Stomach (tissue), 9 donors: ENCODE results near the gene PI16. TPM values are rescaled to one million over a fixed set of nuclear protein-coding genes. Genes with fewer than 3 reads are reported as not detected.
A peak's percentile ranks its signal among the peaks of the same experiment; 100 is the strongest.

Experiments
- DNase-seq, 2 donors: peaks; one replicate each; pipeline versions ENCODE4 v3.0.0 to v3.0.0-alpha.2; 2013 to 2019
- H3K27ac ChIP-seq, 5 donors: fragments of 200-600 bp in 4 of 5; sonication (generic) in 4 of 5; one replicate each; pipeline ENCODE4 v1.5.1; 2013 to 2019; ENCODE audit warnings: mild to moderate bottlenecking in 1 of 5, moderate library complexity in 1 of 5
- H3K27me3 ChIP-seq, 3 donors: fragments of 200-600 bp; sonication (generic); one replicate each; pipeline ENCODE4 v1.5.1; 2017 to 2019; ENCODE audit warnings: mixed run types in 1 of 3
- H3K36me3 ChIP-seq, 4 donors: fragments of 200-600 bp; sonication (generic); 1 replicate in 3 of 4; 2 replicates in 1 of 4; pipeline ENCODE4 v1.5.1; 2016 to 2019
- H3K4me1 ChIP-seq, 4 donors: fragments of 200-600 bp; sonication (generic); one replicate each; pipeline ENCODE4 v1.5.1; 2016 to 2019
- H3K4me3 ChIP-seq, 4 donors: fragments of 200-600 bp; sonication (generic) in 3 of 4; one replicate each; pipeline ENCODE4 v1.5.1; 2016 to 2019; ENCODE audit warnings: mild to moderate bottlenecking in 1 of 4
- H3K9me3 ChIP-seq, 4 donors: fragments of 200-600 bp; sonication (generic); one replicate each; pipeline ENCODE4 v1.5.1; 2016 to 2019
- EP300 ChIP-seq: sonication (generic); formaldehyde crosslinking; IDR thresholded peaks from one replicate; pipeline ENCODE4 v1.6.1; 2017; ENCODE audit warnings: antibody characterized with exemption
- POLR2A ChIP-seq, 4 donors: fragments of 450-650 bp; IDR thresholded peaks; one replicate each; pipeline ENCODE4 v1.6.1; 2016; ENCODE audit warnings: antibody characterized with exemption in 4 of 4, control low read depth in 2 of 4, mild to moderate bottlenecking in 1 of 4, moderate library complexity in 1 of 4
- POLR2AphosphoS5 ChIP-seq, 3 donors: sonication (generic); formaldehyde crosslinking; IDR thresholded peaks; one replicate each; pipeline ENCODE4 v1.6.1; 2016; ENCODE audit warnings: antibody characterized with exemption in 3 of 3
- WGBS, 5 donors: extraction: QIAGEN DNeasy Blood & Tissue Kit in 3 of 5; methylation state at CpG; one replicate each; pipeline versions ENCODE4 v1.1.5 to v1.1.7; 2013 to 2018; 5-methylcytosine and 5-hydroxymethylcytosine counted together
- intact Hi-C: fragments of 100-400 bp; cut with DNase I; formaldehyde crosslinking; loops from one replicate; pipeline ENCODE4 v1.15.1; 2023; ENCODE audit warnings: low total_unique reads
- polyA plus RNA-seq, 3 donors: library from polyadenylated mRNA; stranded (reverse); fragments of 200-250 nt; gene quantifications; one replicate each; pipeline ENCODE4 v1.2.3, GENCODE V29; 2013
- total RNA-seq, 5 donors: library from RNA; depleted of rRNA; stranded (reverse); fragments of >200 nt; gene quantifications; one replicate each; pipeline versions ENCODE4 v1.1.0 to v1.2.3, GENCODE V29; 2014 to 2016
- TF ChIP-seq, protein P1 (sequence below), 7 experiments: fragments of 450-650 bp in 4 of 7; fragments of 200-600 bp in 3 of 7; sonication (generic) in 3 of 7; IDR thresholded peaks; one replicate each; pipeline ENCODE4 v1.5.1; 2016 to 2019; ENCODE audit warnings: antibody characterized with exemption in 7 of 7, control low read depth in 2 of 7, mild to moderate bottlenecking in 1 of 7
- donor health status: healthy with polysubstance abuse.
- donor health status: Bipolar disorder and iron deficiency.
- donor health status: healthy.

The PI16 gene
- total and polyA plus RNA-seq, 8 donors: 1.2 to 21.3 (median 3.0) TPM; not detected in 2

DNA sequence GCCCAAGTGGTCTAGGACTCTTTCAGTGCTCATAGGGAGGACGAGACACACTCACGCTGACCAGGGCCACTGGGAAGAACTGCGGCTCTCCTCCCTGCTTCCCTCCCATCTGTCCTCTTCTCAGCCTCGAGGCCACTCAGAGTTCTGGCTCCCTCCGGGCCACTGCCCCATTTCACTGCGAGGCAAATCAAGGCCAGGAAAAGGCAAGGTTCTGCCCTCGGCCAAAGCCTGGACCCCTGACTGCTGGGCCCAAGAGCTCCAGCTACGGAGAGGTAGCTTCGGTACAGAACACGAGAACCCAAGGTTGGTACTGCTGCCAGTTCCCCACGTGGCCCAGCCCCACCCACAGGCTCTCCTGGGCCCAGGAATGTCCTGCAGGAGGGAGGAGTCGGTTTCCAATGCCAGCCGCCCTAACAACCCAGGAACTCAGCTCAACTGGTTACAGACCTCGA is 14.7 kb downstream of the PI16 start:
- no peak overlapping the region for H3K4me3 ChIP-seq
- peak overlapping the region in 1 of 5 donors; percentile 8 for H3K27ac ChIP-seq
- 62 to 71% (median 68%) methylated on average over 14 of the region's 14 CpGs for WGBS, 5 donors
- no peaks in the 10 kb centered on the region for H3K9me3 ChIP-seq
- H3K27me3 ChIP-seq: no peaks in the 10 kb centered on the region
- peaks cover 69 to 83% (median 79%) of the 10 kb centered on the region in 4 donors for H3K36me3 ChIP-seq
- intact Hi-C loops: no loop called here
- DNase-seq: peak in 1 of 2 donors; percentile 71
- peaks cover 0 to 32% (median 11%) of the 10 kb centered on the region in 4 donors for H3K4me1 ChIP-seq
- TF ChIP-seq EP300 (no peak), POLR2AphosphoS5 (IDR thresholded peaks at IDR 0.05) (no peak)
- TF ChIP-seq, protein P1, sequence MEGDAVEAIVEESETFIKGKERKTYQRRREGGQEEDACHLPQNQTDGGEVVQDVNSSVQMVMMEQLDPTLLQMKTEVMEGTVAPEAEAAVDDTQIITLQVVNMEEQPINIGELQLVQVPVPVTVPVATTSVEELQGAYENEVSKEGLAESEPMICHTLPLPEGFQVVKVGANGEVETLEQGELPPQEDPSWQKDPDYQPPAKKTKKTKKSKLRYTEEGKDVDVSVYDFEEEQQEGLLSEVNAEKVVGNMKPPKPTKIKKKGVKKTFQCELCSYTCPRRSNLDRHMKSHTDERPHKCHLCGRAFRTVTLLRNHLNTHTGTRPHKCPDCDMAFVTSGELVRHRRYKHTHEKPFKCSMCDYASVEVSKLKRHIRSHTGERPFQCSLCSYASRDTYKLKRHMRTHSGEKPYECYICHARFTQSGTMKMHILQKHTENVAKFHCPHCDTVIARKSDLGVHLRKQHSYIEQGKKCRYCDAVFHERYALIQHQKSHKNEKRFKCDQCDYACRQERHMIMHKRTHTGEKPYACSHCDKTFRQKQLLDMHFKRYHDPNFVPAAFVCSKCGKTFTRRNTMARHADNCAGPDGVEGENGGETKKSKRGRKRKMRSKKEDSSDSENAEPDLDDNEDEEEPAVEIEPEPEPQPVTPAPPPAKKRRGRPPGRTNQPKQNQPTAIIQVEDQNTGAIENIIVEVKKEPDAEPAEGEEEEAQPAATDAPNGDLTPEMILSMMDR (IDR thresholded peaks at IDR 0.05): no peak

DNA sequence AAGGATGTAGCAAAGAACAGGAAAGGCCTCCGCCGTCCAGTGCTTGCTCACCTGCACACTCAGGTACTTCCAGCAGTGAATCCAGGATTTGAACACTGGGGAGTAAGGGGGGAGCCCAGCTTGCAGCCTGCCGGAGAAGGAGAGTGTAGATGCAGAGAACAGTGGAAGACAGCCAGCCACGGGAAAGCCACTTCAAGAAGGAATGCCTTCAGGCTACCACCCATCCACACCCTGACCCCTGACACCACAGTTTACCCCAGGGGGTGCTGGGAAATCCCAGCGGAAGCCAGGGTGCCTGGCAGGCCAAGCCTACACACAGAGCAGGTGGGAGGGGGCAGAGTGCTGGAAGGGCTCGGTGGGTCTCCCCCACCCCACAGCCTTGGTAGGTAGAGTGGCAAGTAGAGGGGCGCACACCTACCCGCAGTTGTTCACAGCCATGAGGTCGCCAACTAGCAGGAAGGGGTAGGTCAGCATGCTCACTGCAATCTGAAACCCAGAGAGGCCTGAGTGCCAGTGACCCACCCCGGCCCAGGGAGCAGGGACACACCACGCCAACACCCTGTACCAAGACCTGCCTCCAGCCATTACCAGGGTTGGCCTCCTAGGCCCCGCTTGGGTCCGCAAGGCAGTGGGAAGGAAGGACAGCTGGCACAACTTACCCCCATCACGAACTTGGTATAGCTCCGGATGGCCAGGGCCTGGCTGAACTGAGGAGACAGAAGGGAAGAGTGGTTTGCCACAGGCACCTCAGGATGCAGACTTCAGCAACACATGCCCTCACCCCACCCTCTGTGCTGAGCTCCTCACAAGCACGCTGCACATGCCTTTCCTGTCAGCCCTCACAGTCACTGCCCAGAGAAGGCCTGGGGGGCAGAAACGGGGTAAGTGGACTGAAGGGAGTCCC is 15.7 kb downstream of the PI16 start:
- H3K4me3 ChIP-seq: no peak overlapping the region
- no peak for DNase-seq
- peaks cover 0 to 28% (median 7%) of the 10 kb centered on the region in 4 donors for H3K4me1 ChIP-seq
- H3K9me3 ChIP-seq: no peaks in the 10 kb centered on the region
- intact Hi-C loops: no loop called here
- TF ChIP-seq POLR2A (IDR thresholded peaks at IDR 0.05): no peak
- no peak for TF ChIP-seq POLR2AphosphoS5 (IDR thresholded peaks at IDR 0.05)
- TF ChIP-seq, protein P1 (IDR thresholded peaks at IDR 0.05): no peak
- TF ChIP-seq EP300: no peak
- H3K27me3 ChIP-seq: no peaks in the 10 kb centered on the region
- H3K27ac ChIP-seq: peak overlapping the region in 1 of 5 donors; percentile 34
- WGBS, 5 donors: 82 to 87% (median 84%) methylated on average over 15 to 17 of the region's 17 CpGs
- peaks cover 79 to 93% (median 89%) of the 10 kb centered on the region in 4 donors for H3K36me3 ChIP-seq

DNA sequence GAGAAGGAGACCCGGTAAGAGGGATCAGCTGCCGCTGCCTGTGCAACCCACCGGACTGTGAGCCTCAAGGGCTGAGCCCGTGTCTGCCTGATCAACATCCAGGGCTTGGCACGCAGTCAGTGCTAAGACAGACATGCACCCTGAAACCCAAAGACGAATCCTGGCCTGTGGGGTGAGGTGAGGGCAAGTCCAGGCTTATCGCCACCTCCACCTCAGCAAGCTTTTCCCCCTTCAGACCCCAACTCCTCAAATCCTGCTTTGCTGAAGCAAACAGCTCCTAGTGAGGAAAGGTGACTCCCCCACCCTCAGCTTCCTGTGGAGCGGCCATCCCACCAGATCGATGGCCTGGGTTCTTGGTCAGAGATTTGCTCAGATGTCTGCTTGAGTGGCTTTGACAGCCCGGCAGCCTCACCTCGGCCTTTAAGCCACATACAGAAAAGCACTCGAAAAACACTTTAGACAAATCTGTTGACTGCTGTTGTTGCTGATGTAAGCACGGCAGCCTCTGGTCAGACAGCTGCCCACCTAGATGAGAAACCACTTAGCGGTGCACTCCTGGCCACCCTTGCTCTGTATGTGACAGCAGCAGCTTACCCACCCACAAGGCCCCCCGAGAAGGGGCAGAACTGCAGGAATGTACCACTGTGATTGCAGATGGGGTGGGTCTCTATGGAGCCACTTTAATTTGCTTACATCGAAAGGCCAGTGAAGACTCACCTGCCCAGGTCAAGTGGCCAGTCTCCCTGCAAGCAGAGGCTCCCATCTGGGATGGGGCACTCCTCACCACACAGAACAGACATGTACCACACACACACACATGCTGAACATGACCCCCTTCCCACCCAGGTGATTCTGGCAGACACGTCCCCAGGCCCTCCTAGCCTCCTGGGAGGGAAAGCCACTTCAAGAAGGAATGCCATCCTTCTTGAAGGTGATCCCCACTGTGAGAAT is 16.6 kb downstream of the PI16 start:
- Histone ChIP-seq H3K9me3 (no peaks in the 10 kb centered on the region), H3K27me3 (no peaks in the 10 kb centered on the region), H3K36me3 (peaks cover 88 to 100% (median 98%) of the 10 kb centered on the region in 4 donors), H3K4me1 (peaks cover 0 to 32% (median 7%) of the 10 kb centered on the region in 4 donors), H3K4me3 (no peak overlapping the region), H3K27ac (no peak overlapping the region)
- 83 to 90% (median 86%) methylated on average over 13 to 17 of the region's 17 CpGs for WGBS, 5 donors
- intact Hi-C loops: no loop called here
- no peak for TF ChIP-seq POLR2AphosphoS5 (IDR thresholded peaks at IDR 0.05)
- no peak for TF ChIP-seq EP300
- TF ChIP-seq, protein P1 (IDR thresholded peaks at IDR 0.05): no peak
- no peak for TF ChIP-seq POLR2A (IDR thresholded peaks at IDR 0.05)
- no peak for DNase-seq
